ENCODE data around the gene AK2.
"Not testable (repeated sequence)": the region's sequence is repeated elsewhere in the genome, so short reads cannot be mapped to it uniquely, and the experiment has no call there.

AK2 gene

GRCh38 chr1:33029209-33029608 is 7.5 kb downstream of the AK2 start:
- peak overlapping the region; percentile 68; the same call in 1 of the 2 replicates for H3K27ac ChIP-seq
- no peak for TF ChIP-seq CTCF (conservative IDR thresholded peaks at IDR 0.05)

- H3K27ac ChIP-seq = peak overlapping the region; percentile 68
- no peak for TF ChIP-seq CTCF (conservative IDR thresholded peaks at IDR 0.05)
Measured at GRCh38 chr1:33025761-33026160, 10.9 kb downstream of the AK2 start.

- no peak for TF ChIP-seq CTCF (conservative IDR thresholded peaks at IDR 0.05)
- no peak overlapping the region for H3K27ac ChIP-seq
Measured at GRCh38 chr1:33025180-33025569, 11.5 kb downstream of the AK2 start.

GRCh38 chr1:33024430-33025179 is 12.1 kb downstream of the AK2 start:
- H3K27ac ChIP-seq = not testable (repeated sequence)

GRCh38 chr1:33022650-33023200 is 14.0 kb downstream of the AK2 start:
- no peak overlapping the region for H3K27ac ChIP-seq
- no peak for TF ChIP-seq CTCF (conservative IDR thresholded peaks at IDR 0.05)

GRCh38 chr1:33021567-33022431 is 14.9 kb downstream of the AK2 start:
- no peak overlapping the region for H3K27ac ChIP-seq
- no peak for TF ChIP-seq CTCF (conservative IDR thresholded peaks at IDR 0.05)

GRCh38 chr1:33018112-33018511 is 18.6 kb downstream of the AK2 start:
- no peak for TF ChIP-seq CTCF (conservative IDR thresholded peaks at IDR 0.05)
- H3K27ac ChIP-seq = no peak overlapping the region

All from VCaP (cell line).